ENCODE measurements around the gene FAAP20. TPM values are rescaled to one million over a fixed set of nuclear protein-coding genes. Genes with fewer than 3 reads are reported as not detected.

The FAAP20 gene
- total and polyA plus RNA-seq, 10 of the 15 experiments (the other 5 are each of a cell fraction or from before 2014, with no cell fraction given), result 0.79 to 91.8 (median 20.9) TPM

DNA sequence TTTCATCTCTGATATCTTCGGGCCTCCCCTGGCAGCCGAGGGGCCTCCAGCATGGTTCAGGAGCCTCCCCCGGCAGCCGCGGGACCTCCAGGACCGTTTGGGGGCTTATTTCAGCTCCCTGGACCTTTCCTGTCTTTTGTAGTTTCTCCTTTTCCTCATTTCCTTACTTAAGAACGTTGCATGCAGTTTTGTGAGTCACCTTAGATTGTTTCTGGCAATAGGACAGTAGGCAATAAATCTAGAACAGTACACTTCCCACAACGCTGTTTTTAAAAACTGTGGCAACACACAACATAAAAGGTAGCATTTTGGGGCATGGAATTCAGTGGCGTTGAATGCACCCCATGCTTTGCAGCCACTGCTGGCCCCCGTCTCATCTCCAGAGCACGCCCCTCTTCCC, 24.4 kb downstream of the FAAP20 start:
- no peak for FAIRE-seq
- H3K9ac ChIP-seq (ENCODE audit: control insufficient read depth, insufficient read depth, low read length), result no peak overlapping the region
- H3K79me2 ChIP-seq (ENCODE audit: control insufficient read depth, insufficient read depth, low read length), result no peaks in the 10 kb centered on the region
- no peaks in the 10 kb centered on the region for H3K4me1 ChIP-seq (ENCODE audit: control insufficient read depth, insufficient read depth, low read length)
- ChIA-PET CTCF (no interaction called here), SMC1A (ENCODE audit: uncharacterized antibody, unreplicated experiment) (no interaction called here), POLR2A (no interaction called here), RAD21 (ENCODE audit: unreplicated experiment) (no interaction called here)
- intact Hi-C loops (cut with micrococcal nuclease; ENCODE audit: unreplicated experiment), result loop anchor here (5.0 kb wide), 1 partner anchor 208 kb away; no protein-coding TSS in a partner anchor
- H3K36me3 ChIP-seq (ENCODE audit: control insufficient read depth in 2 of 2, insufficient read depth in 2 of 2, low read length in 1 of 2), result no peaks in the 10 kb centered on the region
- TF ChIP-seq RAD21 (IDR thresholded peaks at IDR 0.05; ENCODE audit: insufficient read depth, low read depth, low read length), result no peak
- TF ChIP-seq TAF1 (IDR thresholded peaks at IDR 0.05; ENCODE audit: borderline replicate concordance, low read depth, low read length), result no peak
- TF ChIP-seq SMARCA5 (IDR thresholded peaks at IDR 0.05), result no peak
- no peak for TF ChIP-seq NRF1 (conservative IDR thresholded peaks at IDR 0.05; ENCODE audit: low read depth, low read length)
- TF ChIP-seq, protein P1, sequence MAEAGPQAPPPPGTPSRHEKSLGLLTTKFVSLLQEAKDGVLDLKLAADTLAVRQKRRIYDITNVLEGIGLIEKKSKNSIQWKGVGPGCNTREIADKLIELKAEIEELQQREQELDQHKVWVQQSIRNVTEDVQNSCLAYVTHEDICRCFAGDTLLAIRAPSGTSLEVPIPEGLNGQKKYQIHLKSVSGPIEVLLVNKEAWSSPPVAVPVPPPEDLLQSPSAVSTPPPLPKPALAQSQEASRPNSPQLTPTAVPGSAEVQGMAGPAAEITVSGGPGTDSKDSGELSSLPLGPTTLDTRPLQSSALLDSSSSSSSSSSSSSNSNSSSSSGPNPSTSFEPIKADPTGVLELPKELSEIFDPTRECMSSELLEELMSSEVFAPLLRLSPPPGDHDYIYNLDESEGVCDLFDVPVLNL (IDR thresholded peaks at IDR 0.05; ENCODE audit: low read depth, low read length), result no peak
- TF ChIP-seq, protein P2, sequence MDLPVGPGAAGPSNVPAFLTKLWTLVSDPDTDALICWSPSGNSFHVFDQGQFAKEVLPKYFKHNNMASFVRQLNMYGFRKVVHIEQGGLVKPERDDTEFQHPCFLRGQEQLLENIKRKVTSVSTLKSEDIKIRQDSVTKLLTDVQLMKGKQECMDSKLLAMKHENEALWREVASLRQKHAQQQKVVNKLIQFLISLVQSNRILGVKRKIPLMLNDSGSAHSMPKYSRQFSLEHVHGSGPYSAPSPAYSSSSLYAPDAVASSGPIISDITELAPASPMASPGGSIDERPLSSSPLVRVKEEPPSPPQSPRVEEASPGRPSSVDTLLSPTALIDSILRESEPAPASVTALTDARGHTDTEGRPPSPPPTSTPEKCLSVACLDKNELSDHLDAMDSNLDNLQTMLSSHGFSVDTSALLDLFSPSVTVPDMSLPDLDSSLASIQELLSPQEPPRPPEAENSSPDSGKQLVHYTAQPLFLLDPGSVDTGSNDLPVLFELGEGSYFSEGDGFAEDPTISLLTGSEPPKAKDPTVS (IDR thresholded peaks at IDR 0.05; ENCODE audit: low read depth, low read length), result no peak
- no peak for TF ChIP-seq ZZZ3 (IDR thresholded peaks at IDR 0.05; ENCODE audit: control insufficient read depth, insufficient read length, low read depth)
- TF ChIP-seq BACH1 (IDR thresholded peaks at IDR 0.05; ENCODE audit: borderline replicate concordance), result no peak
- TF ChIP-seq PML (IDR thresholded peaks at IDR 0.05; ENCODE audit: low read length), result no peak
- TF ChIP-seq CHD2 (IDR thresholded peaks at IDR 0.05; ENCODE audit: borderline replicate concordance, low read depth, low read length), result no peak
- no peak overlapping the region for H2AFZ ChIP-seq (ENCODE audit: control insufficient read depth, low read depth, low read length)
- H4K20me1 ChIP-seq (ENCODE audit: control insufficient read depth, insufficient read depth), result no peaks in the 10 kb centered on the region
- H3K4me3 ChIP-seq, result no peak overlapping the region
- H3K27me3 ChIP-seq (replicated peaks in 1 of 2; ENCODE audit: control insufficient read depth in 2 of 2, insufficient read depth in 2 of 2, low read length in 1 of 2), result no peaks in the 10 kb centered on the region
- no peak for DNase-seq (ENCODE audit: low read depth, low spot score)
- 63% methylated on average over 11 of the region's 11 CpGs for WGBS (ENCODE audit: insufficient coverage, insufficient replicate concordance, low lambda C conversion rate, missing lambda C conversion rate)
- no peak for ATAC-seq
- in situ Hi-C loops (cut with MboI), result no loop called here
- BruUV-seq (replicated peaks), result no TSS peak
- no peak overlapping the region for H3K4me2 ChIP-seq (ENCODE audit: control insufficient read depth, insufficient read depth)
- H3K9me3 ChIP-seq (replicated peaks; ENCODE audit: control insufficient read depth, insufficient read depth, low read length), result no peaks in the 10 kb centered on the region
- H3K27ac ChIP-seq (ENCODE audit: control insufficient read depth, insufficient read depth), result no peak overlapping the region

All from GM12878 (cell line).